Transverse colon (tissue), 3 donors: ENCODE results near the gene ST8SIA6.

Source experiments
- CTCF ChIP-seq, 5 experiments: fragments of 200-600 bp in 3 of 5; fragments of 450-650 bp in 2 of 5; sonication (generic) in 3 of 5; IDR thresholded peaks; 1 replicate in 2 of 5; 2 replicates in 3 of 5; pipeline ENCODE4 v1.5.1; 2016 to 2017; ENCODE audit warnings: antibody characterized with exemption in 5 of 5, inconsistent platforms in 3 of 5, mild to moderate bottlenecking in 2 of 5, moderate library complexity in 1 of 5
- POLR2A ChIP-seq: fragments of 450-650 bp; IDR thresholded peaks from one replicate; pipeline ENCODE4 v1.6.1; 2016; ENCODE audit warnings: antibody characterized with exemption, mild to moderate bottlenecking, moderate library complexity

GRCh38 chr10:17423632-17424186, 30.7 kb downstream of the ST8SIA6 start:
- TF ChIP-seq CTCF (IDR thresholded peaks at IDR 0.05): no peak
- TF ChIP-seq POLR2A: no peak
